Activated naive CD4-positive, alpha-beta T cell (primary cell): ENCODE data around the gene FBXL19.
A peak's percentile ranks its signal among the peaks of the same experiment; 100 is the strongest.

Experiments used
- DNase-seq, 4 experiments: peaks; one replicate each; lab custom pipeline; 2025; lab: John Stamatoyannopoulos, UW

Gene FBXL19

GRCh38 chr16:30947541-30947858, 24.1 kb downstream of the FBXL19 start:
- no peak for DNase-seq

- DNase-seq, result no peak
These were observed 24.7 kb downstream of the FBXL19 start for GRCh38 chr16:30947859-30948666.

- peak in 1 of 4 experiments; percentile 32 for DNase-seq
These were observed 25.6 kb downstream of the FBXL19 start, which contains the start of gene ORAI3 for GRCh38 chr16:30948667-30949649. Gene ORAI3, plus strand, starts transcription at chr16:30949068. Its CDS starts 222 bp downstream, at chr16:30949290.

GRCh38 chr16:30949650-30950515, 26.5 kb downstream of the FBXL19 start:
- peak in 1 of 4 experiments; percentile 17 for DNase-seq

GRCh38 chr16:30950516-30951065, 27.2 kb downstream of the FBXL19 start:
- DNase-seq, result no peak

- no peak for DNase-seq
These were observed 27.8 kb downstream of the FBXL19 start for GRCh38 chr16:30951193-30951592.

GRCh38 chr16:30951750-30952149, 28.4 kb downstream of the FBXL19 start:
- no peak for DNase-seq

- DNase-seq, result no peak
These were observed 29.7 kb downstream of the FBXL19 start for GRCh38 chr16:30953111-30953510.

- DNase-seq, result peak in 3 of 4 experiments; percentile 12 to 38 (median 14)
These were observed 30.2 kb downstream of the FBXL19 start for GRCh38 chr16:30953511-30954124.

GRCh38 chr16:30954993-30955392, 31.6 kb downstream of the FBXL19 start:
- no peak for DNase-seq

- DNase-seq, result peak; percentile 71 to 88 (median 76)
These were observed 33.5 kb downstream of the FBXL19 start for GRCh38 chr16:30956601-30957455.

- peak; percentile 92 to 97 (median 96) for DNase-seq
These were observed 34.2 kb downstream of the FBXL19 start, which contains the start of gene SETD1A for GRCh38 chr16:30957456-30958174. Gene SETD1A, plus strand, starts transcription at chr16:30957754. Its CDS starts 978 bp downstream, at chr16:30958732.

GRCh38 chr16:30958175-30959079, 35.1 kb downstream of the FBXL19 start:
- peak in 2 of 4 experiments; percentile 50 to 70 for DNase-seq

GRCh38 chr16:30961384-30961783, 38.0 kb downstream of the FBXL19 start:
- DNase-seq, result no peak

- no peak for DNase-seq
These were observed 40.6 kb downstream of the FBXL19 start for GRCh38 chr16:30963925-30964511.

GRCh38 chr16:30964574-30965226, 41.3 kb downstream of the FBXL19 start:
- no peak for DNase-seq

- no peak for DNase-seq
These were observed 42.1 kb downstream of the FBXL19 start for GRCh38 chr16:30965436-30965835.
